NCI-H128 (cell line): ENCODE results near the gene STOML2.
"Not testable (repeated sequence)": the region's sequence is repeated elsewhere in the genome, so short reads cannot be mapped to it uniquely, and the experiment has no call there.

Source experiments
- DNase-seq: peaks from one replicate; lab custom pipeline; 2025; ENCODE audit not compliant: unreplicated experiment; lab: John Stamatoyannopoulos, UW

Gene STOML2

GRCh38 chr9:35102769-35103659, at the start of gene STOML2:
Gene STOML2 (minus strand): TSS chr9:35103131. CDS start chr9:35103094, 37 bp downstream.
- DNase-seq: peak; percentile 90

- not testable (repeated sequence) for DNase-seq
Measured at GRCh38 chr9:35147941-35148563, 45.1 kb upstream of the STOML2 start.

- DNase-seq: no peak
Measured at GRCh38 chr9:35142037-35142436, 39.1 kb upstream of the STOML2 start.

GRCh38 chr9:35140093-35140492, 37.2 kb upstream of the STOML2 start:
- no peak for DNase-seq

GRCh38 chr9:35136866-35137265, 33.9 kb upstream of the STOML2 start:
- DNase-seq: no peak

GRCh38 chr9:35135988-35136387, 33.1 kb upstream of the STOML2 start:
- no peak for DNase-seq

- no peak for DNase-seq
Measured at GRCh38 chr9:35134920-35135319, 32.0 kb upstream of the STOML2 start.

GRCh38 chr9:35116898-35117551, 14.1 kb upstream of the STOML2 start:
- peak; percentile 88 for DNase-seq

GRCh38 chr9:35116539-35116897, 13.6 kb upstream of the STOML2 start:
- no peak for DNase-seq

- DNase-seq: peak; percentile 92
Measured at GRCh38 chr9:35115680-35116538, 13.0 kb upstream of the STOML2 start, which contains the start of gene ATOSB. Gene ATOSB (minus strand): TSS chr9:35115862. CDS start chr9:35108274, 7,588 bp downstream.

GRCh38 chr9:35114840-35115628, 12.1 kb upstream of the STOML2 start:
- no peak for DNase-seq

GRCh38 chr9:35114113-35114839, 11.3 kb upstream of the STOML2 start:
- peak; percentile 45 for DNase-seq

- no peak for DNase-seq
Measured at GRCh38 chr9:35112257-35113020, 9.5 kb upstream of the STOML2 start.

GRCh38 chr9:35111001-35111933, 8.3 kb upstream of the STOML2 start:
- DNase-seq: peak; percentile 90

- DNase-seq: no peak
Measured at GRCh38 chr9:35110327-35110761, 7.4 kb upstream of the STOML2 start.

GRCh38 chr9:35108946-35109575, 6.1 kb upstream of the STOML2 start:
- no peak for DNase-seq

- DNase-seq: no peak
Measured at GRCh38 chr9:35108461-35108860, 5.5 kb upstream of the STOML2 start.
